ENCODE results near the gene ACCS.

ACCS gene, protein sequence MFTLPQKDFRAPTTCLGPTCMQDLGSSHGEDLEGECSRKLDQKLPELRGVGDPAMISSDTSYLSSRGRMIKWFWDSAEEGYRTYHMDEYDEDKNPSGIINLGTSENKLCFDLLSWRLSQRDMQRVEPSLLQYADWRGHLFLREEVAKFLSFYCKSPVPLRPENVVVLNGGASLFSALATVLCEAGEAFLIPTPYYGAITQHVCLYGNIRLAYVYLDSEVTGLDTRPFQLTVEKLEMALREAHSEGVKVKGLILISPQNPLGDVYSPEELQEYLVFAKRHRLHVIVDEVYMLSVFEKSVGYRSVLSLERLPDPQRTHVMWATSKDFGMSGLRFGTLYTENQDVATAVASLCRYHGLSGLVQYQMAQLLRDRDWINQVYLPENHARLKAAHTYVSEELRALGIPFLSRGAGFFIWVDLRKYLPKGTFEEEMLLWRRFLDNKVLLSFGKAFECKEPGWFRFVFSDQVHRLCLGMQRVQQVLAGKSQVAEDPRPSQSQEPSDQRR

DNA sequence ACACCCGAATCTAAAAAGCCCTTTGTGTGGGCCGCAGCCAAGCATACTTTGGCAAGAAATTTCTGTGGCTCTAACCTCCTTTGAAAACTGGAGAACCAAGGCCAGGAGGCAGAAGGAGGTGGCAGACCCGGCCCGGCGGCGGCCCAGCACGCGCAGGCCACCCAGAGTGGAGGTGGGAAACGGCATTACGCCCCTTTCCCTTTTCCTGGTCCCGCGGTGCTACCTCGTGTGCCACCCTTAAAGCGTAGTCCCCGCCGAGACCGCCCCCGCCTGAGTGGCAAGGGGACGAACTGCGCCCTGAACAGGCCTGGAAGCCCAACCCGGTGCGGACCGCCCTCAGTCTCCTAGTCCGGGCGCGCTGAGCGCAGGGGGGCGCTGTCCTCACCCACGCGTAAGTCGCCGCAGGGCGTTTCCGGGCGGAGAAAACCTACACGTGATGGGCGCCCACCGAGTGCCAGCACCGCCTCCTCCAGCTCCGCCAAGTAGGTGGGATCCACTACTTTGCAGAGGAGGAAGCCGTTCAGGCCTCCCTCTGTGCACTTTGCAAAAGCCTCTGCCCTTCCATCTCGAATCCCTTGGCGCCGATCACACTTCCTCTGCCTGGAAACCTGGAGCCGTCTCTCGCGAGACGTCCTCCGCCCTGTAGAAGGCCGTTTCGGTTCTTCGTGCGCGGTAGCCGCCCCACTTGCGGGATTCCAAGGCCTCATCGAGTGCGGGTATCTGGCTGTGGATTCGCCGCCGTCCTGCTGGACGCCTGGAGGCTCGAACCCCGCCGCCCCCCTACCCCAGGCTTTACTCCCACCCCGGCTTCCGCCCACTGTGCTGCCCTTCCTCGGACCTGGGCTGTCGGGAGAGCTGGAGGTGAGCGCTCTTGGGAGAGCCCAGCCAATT, at the start of gene ACCS:
ACCS (plus strand) TSS at position 430 of the 891 bp plus-strand sequence. CDS start 1,358 bp downstream, outside the sequence.
- DNase-seq: peak; percentile 77 to 83

DNA sequence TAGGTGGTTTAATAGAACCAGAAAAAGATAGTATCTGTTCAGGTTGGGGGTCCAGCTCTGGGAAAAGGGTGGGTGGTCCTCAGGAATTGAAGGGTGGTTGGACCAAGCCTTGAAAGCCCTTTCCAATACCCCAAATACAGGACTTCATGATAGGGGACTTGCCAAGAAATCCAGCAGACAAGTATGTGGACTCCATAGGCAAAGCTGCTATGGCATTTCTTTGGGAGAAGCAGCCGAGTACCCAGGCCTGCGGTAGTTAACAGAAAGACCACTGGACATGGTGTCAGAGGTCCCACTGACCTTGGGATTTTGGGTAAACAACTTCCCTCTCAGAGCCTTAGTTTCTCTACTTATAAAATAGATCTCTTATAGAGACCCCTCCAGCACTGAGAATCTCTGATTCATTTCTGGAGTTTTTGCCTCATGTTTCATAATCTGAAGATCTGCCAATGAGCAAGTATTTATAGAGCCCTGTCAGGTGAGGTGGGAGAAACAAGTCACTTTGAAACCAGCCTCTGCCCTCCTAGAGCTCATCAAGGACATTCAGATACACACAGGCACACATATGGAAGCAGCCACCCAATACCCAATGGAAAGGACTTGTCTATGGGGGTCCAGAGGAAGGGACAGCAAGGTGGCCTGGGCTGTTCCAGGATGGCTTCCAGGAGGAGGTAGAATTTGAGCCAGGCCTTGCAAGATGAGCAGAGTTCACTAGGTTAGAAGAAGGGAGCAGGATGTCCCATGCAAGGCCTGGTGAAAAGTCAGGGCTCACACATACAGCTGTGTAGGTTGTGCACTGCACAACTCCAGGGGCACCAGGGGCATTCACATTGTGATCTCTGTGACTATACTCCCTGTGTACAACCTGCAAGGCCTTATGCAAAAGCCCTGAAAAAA, 49.3 kb upstream of the ACCS start:
- no peak for DNase-seq

DNA sequence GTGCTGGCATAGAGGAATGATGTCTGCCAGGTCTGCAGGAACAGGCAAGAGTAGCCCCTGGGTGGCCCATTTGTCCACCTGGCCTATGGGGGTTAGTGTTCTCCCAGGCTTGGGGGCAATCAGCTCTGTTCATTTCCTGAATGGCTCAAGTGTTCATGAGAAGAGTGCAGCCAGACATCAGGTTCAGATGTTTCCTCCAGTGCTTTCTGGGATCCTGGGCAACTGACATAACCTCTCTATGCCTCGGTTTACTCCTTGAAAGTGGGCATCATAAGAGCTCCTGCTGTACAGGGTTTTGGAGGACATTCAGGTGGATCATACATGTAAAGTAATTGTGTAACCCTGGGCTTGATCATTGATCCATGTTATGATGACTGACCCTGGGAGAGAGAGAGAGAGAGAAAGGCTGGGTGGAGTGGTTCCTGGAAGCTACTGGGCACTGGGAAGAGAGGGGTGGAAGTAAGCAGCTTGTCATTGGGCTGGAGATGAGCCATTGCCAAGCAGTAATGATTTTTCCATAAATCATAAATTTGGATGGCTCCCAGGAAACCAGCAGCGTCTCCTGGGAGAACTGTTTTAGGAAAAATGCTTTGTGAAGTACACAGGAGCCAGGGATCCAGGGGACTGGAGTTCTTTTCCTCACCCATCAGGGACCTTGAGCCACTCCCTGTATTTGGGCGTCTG, 48.5 kb upstream of the ACCS start:
- DNase-seq: no peak

DNA sequence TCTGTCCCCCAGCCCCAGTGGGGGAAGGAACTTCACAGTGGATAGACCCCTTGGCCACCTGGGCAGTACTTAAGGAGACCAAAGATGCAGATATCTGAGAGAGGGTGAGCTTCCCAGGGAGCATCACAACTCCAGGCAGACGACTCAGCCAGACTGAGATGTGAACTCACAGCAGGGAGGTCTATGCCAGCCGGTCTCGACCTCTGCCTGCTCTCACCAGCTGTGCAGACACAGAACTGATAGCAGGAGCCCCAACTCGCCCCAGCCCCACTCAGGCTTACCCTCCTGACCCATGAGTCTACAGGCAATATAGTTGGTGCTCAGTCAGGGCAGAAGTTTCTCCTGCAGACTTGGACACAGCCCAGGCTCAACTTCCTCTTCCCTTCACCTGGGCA, 47.9 kb upstream of the ACCS start:
- no peak for DNase-seq

DNA sequence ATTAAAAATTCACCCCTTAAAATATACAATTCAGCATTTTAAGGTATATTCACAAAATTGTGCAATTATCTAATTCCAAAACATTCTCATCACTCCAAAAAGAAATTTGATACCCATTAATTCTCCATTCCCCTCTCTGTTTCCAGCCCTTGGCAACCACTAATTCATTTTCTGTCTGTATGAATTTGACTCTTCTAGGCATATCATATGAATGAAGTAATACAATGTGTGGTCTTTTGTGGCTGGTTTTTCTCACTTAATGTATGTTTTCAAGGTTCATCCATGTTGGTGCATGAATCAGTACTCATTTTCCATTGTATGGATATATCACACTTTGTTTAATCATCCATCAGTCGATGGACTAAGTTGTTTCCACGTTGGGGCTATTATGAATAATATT, 47.2 kb upstream of the ACCS start:
- no peak for DNase-seq

DNA sequence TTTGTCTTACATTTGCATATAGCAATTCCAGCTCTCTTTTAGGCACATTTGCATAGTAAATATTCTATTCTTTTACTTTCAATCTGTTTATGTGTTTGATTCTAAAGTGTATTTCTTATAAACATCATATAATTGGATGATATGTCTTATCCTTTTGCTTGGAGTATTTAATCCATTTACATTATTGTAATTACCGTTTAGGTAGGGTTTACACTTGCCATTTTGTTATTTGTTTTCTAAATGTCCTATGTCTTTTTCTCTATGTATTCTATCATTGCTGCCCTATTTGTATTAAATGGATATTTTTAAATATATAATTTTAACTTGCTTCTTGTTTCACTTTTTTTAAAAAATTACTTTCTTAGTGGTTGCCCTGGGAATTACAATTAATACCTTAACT, 41.1 kb upstream of the ACCS start:
- no peak for DNase-seq

DNA sequence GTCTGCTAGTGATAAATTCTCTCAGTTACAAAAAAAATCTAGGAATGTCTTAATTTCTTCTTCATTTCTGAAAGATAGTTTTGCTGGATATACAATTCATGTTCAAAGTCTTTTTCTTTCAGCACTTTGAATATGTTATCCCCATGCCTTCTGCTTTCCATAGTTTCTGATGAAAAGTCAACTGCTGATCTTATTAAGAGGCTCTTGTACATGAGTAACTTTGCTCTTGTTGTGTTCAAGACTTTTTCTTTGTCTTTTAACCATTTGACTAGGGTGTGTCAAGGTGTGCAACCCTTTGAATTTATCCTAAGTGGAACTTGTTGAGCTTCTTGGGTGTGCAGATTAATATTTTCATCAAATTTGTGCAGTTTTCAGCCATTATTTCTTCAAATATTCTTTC, 40.3 kb upstream of the ACCS start:
- no peak for DNase-seq

DNA sequence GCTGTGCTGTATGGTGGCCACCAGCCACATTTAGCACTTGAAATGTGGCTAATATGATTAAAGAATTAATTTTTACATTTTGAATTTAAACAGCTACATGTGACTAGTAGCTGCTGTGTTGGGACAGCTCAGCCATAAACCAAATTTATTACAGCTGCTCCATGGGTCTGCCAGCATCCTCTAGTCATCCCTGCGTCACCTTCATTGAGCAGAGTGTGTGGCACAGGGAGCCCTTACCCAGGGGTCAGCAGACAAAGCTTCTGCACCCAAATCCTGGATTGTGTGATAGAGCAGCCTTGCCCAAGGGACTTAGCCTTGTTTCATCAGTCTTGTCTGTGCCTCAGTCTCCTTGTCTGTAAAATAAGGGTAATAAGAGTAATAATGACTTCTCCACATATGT, 37.7 kb upstream of the ACCS start:
- no peak for DNase-seq

DNA sequence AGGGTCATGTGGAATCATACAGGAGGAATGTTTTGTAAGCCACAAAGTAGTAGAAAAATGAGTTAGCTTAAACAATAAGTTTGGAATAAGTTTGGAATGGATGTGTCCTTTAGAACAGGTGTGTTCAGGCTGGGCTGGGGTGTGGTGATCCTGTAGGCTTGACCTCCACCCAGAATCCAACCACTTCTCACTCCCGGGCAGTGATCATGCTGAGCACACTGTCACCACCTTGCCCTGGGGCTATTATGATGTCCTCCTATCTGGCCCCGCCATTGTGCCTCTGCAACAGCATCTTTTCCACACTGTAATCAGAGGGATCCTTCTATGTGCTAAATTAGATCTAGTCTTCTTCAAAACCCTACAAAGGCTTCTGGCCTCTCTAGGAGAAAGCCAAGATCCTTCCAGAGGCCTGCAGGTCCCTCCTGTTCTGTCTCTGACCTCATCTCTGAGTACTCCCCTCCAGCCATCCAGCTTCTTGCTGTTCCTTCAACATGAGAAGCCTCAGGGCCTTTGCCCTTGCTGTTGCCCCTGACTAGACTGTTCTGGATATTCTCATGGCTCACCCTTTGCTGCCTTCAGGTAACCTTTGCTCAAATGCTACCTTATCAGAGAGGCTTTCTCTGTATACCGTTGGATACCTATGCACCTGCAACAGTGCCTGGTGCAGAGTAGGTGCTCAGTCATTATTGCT, 37.1 kb upstream of the ACCS start:
- no peak for DNase-seq

DNA sequence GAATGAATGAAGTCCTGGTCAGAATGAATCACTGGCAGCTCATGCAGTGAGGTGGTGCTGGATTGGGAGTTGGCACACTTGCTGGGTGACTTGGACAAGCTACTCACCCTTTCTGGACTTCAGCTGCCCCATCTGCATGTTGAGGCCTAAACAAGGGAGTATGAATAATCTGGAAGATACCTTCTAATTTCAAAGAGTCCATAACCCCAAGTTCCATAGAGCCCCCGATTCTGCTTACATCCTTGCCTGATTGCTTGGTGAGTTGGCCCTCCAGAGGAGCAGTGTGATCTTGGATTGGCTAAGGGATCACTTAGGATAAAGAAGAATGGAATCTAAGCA, 36.6 kb upstream of the ACCS start:
- DNase-seq: no peak

DNA sequence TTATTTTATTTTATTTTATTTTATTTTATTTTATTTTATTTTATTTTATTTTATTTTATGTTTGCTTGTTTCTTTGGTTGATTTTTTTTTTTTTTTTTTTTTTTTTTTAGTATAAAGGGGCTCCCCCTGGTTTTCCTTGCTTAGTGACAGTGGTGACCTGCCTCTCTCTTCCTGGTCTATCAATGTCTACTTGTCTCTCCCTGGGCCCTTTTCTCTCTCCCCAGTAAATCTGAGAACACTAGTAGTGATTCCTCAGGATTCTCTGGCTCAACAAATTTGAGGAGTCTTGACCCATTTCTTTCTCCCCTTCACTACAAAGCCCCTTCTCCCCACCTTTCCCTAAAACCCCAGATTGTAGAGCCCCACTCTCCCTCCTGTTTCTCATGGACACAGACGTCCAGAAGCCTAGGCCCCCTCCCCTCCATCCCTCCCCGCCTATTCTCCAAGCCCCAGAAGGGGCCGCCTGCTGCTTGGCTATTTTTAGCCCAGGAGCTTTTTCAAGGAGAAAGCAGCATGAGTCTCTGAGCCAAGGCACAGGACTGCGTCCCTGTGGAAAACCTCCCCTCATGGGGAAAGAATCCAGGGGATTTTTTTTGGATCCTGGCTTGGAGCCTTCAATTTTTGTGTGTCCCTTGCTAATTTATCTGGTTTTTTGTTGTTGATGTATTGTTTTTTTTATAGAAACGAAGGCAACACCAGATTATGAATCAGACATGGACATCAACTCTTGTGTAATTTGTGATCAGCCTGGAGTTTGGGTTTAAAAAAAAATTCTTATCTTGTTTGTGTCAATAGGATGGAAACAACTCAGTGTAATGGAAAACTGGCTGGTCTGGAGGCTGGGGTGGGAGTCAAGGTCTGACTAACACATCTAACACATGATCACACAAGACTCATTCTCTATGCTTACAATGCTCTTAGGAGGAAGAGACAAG, 35.8 kb upstream of the ACCS start:
- DNase-seq: no peak

DNA sequence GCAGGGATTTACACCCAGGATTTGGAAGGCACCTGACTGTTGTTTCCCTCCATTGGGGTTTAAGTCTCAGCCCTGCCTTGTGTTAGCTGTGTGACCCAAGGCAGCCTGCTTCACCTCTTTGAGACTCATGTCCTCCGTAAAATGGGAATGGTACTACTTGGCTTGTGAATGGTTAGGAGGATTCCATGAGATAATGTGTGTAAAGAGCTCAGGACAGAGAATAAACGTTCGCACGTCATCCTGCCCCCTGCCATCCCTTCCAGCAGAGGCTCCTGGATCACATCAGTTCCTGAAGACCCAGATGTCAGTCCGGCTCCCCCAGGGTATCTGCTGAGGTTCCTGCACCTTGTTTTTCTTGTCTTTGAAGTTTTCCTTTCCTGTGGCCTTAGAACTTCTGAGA, 35.1 kb upstream of the ACCS start:
- DNase-seq: no peak

DNA sequence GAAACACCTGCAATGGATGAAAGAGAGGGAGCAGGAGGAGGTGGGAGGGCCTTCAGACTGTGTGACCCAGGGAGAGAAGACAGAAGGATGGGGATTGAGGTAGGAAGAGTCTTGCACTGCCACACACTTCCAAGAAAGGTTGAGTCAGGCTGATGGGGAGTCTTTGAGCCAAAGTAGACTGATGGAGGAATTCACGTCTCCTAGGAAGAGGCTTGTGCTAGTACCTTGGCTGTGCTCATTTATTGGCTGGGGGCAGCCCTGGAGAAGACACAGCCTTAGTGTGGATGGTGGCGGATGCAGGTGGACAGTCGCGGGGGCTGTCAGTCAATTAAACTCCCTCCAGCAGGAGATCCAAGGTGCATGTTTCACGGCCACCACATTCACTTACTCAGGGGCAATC, 34.5 kb upstream of the ACCS start:
- no peak for DNase-seq

DNA sequence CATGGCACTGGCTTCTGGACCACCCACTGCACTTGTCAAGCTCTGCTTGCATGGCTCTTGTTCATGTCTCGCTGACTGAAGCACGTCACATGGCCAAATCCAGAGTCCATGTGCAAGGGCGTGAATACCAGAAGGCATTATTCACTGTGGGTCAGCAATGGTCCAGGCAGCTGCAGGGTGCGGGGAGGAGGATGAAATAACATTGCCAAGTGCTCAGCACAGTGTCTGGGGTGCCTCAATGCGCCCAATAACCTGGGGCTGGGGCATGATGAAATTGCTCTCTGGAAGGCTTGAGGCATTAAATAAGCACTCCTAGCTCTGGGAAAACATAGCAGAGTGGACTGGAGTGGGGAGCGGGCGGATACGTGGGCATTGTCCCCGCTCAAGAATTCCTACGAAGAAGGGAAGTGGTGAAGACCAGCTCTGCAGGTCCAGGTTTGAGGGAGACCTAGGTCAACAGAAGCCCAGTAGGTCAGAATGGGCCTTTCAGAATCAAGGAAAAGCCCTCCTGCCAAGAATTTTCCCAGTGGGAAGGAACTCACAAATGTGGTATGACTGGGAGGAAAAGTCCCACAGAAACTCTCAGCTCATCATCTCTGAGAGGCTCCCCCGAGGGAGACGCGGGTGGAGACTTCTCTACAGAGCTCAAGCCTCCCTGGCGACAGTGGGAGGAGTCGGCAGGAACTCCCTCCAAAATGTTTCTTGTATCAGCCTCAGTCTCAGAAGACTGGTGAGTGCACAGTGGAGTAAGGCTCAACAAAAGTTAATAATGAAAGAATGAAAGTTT, 33.6 kb upstream of the ACCS start:
- DNase-seq: no peak

DNA sequence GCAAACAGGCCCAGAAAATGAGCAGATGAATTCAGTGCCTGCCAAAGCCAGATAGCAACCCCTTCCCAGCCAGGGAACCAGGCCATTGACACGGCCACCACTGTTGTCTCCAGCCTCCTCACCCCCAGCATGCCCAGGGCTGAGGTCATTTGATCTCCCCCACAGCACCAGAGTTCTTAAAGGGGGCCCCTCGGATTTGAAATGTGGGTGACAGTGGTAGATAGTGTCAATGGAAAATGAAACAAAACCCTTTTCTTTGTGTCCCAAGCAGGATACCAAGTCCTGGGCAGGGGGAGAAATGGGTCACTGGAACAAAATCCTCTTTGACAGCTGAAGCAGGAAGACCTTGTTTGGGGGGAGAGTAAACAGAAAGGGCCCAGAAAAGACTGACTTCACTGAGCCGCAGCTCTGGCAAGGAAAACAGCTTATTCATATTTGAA, 32.6 kb upstream of the ACCS start:
- no peak for DNase-seq

DNA sequence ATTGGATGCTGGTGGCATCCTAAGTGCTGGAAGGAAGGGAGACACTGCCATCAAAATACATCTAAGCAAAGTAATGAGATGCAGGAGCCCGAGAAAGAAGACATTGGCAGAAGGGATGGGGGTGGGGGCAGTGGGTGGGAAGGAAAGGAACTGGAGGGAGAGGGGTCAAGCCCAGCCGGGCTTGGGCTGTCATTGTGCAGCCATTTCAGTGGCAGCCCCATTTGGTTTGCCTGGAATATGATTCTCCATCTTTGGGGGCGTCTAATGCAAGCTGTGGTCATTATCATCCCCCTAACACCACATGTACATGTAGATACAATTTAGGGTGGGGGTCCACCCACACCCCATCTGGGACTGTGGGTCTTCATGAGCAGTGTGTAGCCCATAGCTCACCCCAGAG, 32.2 kb upstream of the ACCS start:
- no peak for DNase-seq

DNA sequence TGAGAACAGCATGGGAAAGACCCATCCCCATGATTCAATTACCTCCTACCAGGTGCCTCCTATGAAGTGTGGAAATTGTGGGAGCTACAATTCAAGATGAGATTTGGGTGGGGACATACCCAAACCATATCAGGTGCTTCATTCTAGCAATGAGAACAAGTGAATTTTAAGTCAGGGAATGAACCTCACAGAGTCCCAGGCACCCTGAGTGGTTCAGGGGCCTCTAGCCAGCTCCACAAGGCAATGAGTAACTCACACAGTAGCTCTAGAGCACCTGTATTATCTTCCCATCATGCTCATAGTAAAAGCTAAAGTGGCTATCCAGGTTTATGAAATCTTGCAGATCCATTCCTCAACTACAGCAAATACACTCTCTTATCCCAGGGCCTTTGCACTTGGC, 31.4 kb upstream of the ACCS start:
- no peak for DNase-seq

DNA sequence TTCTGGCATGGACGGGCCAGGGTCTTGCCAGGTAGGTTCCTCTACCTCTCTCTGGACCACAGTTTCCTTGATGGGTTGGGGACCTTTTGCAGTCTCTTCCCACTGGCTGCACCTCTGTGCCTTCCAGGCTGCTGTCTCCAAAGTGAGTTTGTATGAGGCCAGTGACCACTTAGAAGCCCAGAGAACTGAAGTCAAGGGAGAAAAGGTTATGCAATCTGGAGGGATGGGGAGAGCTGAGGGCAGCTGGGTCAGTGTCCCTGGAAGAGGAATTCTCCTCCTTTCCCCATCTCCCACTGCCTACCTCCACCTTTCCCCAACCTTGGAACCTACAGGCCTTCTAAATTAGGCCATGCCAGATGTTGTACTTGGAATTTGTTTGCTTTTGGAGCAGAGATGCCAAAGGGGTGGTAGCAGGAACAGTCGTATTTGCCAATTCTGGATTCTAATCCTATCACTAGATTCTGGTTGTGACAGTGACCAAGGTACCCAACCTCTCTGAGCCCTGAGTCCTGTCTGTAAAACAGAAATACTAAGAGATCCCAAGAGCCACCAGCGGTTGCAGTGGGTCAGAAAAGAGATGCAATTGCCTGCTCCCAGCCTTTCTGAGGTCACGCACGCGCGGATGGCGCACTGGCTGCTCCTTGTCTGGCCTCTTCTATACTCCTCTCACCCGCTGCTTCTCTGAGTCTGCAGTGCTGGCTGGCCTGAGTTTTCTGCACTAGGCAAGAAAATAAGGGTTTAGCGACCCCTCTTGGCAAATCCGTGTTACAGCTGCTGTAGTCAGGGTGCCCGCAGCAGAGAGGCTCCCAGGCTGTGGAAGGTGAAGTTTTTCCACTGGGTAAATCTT, 29.0 kb upstream of the ACCS start:
- DNase-seq: no peak

DNA sequence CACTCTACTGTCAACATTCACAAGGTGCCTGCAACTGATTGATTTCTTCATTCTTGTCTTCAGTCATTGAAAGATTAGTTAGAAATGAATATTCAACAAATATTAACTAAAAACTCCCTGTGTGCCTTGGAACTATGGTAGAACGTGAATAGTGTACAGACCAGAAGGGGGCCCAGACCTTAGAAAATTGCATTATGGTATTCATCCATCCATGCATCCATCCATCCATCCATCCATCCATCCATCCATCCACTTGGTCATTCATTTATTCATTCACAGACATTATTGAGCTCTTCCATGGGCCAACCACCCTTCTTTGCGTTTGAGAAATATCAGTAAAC, 28.4 kb upstream of the ACCS start:
- DNase-seq: no peak

Data from activated CD4-positive, alpha-beta T cell treated with anti-CD3 and anti-CD28 coated beads for 4 hours (primary cell).